Right cardiac atrium (tissue), 5 donors: ENCODE results near the gene CHN2. TPM values are rescaled to one million over a fixed set of nuclear protein-coding genes. Genes with fewer than 3 reads are reported as not detected.

ENCODE experiments used
- ATAC-seq, 2 donors: fragments of 200-7000 bp; cut with Tn5 transposase; one replicate each; pipeline versions ENCODE4 v1.8.0 to v1.9.1; 2020; ENCODE audit warnings: moderate library complexity in 2 of 2, mild to moderate bottlenecking in 1 of 2
- DNase-seq, 3 donors: peaks; one replicate each; pipeline ENCODE4 v3.0.0-alpha.2; 2020
- H3K27ac ChIP-seq: one replicate; pipeline ENCODE4 v1.5.1; 2013; ENCODE audit warnings: mild to moderate bottlenecking, low read length, control low read depth, moderate library complexity
- H3K27me3 ChIP-seq: one replicate; pipeline ENCODE4 v1.6.1; 2013; ENCODE audit not compliant: control insufficient read depth, insufficient read depth
- H3K4me1 ChIP-seq: one replicate; pipeline ENCODE4 v1.6.1; 2013; ENCODE audit warnings: low read length; ENCODE audit not compliant: control insufficient read depth, insufficient read depth
- H3K4me3 ChIP-seq: one replicate; pipeline ENCODE4 v1.5.1; 2013; ENCODE audit warnings: low read length, control low read depth
- H3K9me3 ChIP-seq: one replicate; pipeline ENCODE4 v1.6.1; 2013; ENCODE audit warnings: low read length; ENCODE audit not compliant: control insufficient read depth
- WGBS: extraction: QIAGEN DNeasy Blood & Tissue Kit; methylation state at CpG from one replicate; pipeline ENCODE4 v1.1.7; 2013; 5-methylcytosine and 5-hydroxymethylcytosine counted together
- intact Hi-C, 4 donors: fragments of 100-400 bp; cut with DNase I; formaldehyde crosslinking; loops; one replicate each; pipeline versions ENCODE4 v1.11.0 to v1.14.0; 2022 to 2023
- polyA plus RNA-seq: library from polyadenylated mRNA; stranded (reverse); fragments of 200-250 nt; gene quantifications from one replicate; pipeline ENCODE4 v1.2.3, GENCODE V29; 2013
- total RNA-seq, 4 donors: library from RNA; stranded (reverse); fragmentation: NEBNext Ultra II Directional; extraction: Animal tissue kit (Norgen Biotek cat#: 25700); gene quantifications; one replicate each; pipeline ENCODE4 v1.2.1, GENCODE V29; 2021
- donor health status: healthy with polysubstance abuse.
- donor health status: DM: no; HTN: yes; CAD: no.
- donor health status: DM: no; HTN: no; CAD: no.
- donor health status: DM: no; HTN: yes; CAD: no; lungs with severe emphysema.
- donor health status: DM: yes; HTN: yes; CAD: no.

CHN2 gene
- total and polyA plus RNA-seq, 5 donors, result 2.0 to 6.4 (median 4.3) TPM

GRCh38 chr7:29328045-29328444 is 133.5 kb downstream of the CHN2 start:
- WGBS, result 39% methylated on average over 5 of the region's 5 CpGs
- intact Hi-C loops, result no loop called here
- H3K27ac ChIP-seq, result no peak overlapping the region
- no peaks in the 10 kb centered on the region for H3K9me3 ChIP-seq
- DNase-seq (no peak), ATAC-seq (no peak)
- H3K4me3 ChIP-seq, result no peak overlapping the region
- no peaks in the 10 kb centered on the region for H3K27me3 ChIP-seq
- H3K4me1 ChIP-seq, result no peaks in the 10 kb centered on the region

GRCh38 chr7:29328811-29329210 is 134.2 kb downstream of the CHN2 start:
- H3K27me3 ChIP-seq, result no peaks in the 10 kb centered on the region
- H3K4me1 ChIP-seq, result no peaks in the 10 kb centered on the region
- no peak overlapping the region for H3K4me3 ChIP-seq
- no peak for DNase-seq
- no peak overlapping the region for H3K27ac ChIP-seq
- no peaks in the 10 kb centered on the region for H3K9me3 ChIP-seq
- intact Hi-C loops, result no loop called here
- WGBS, result 72% methylated on average over 2 of the region's 2 CpGs
- ATAC-seq, result no peak

- Histone ChIP-seq H3K4me3 (no peak overlapping the region), H3K27ac (no peak overlapping the region), H3K4me1 (no peaks in the 10 kb centered on the region), H3K9me3 (no peaks in the 10 kb centered on the region), H3K27me3 (no peaks in the 10 kb centered on the region)
- WGBS, result 69% methylated on average over 3 of the region's 3 CpGs
- no peak for DNase-seq
- no peak for ATAC-seq
- intact Hi-C loops, result no loop called here
Measured at GRCh38 chr7:29329686-29330085, 135.1 kb downstream of the CHN2 start.

- DNase-seq (no peak), ATAC-seq (no peak)
- WGBS, result 88% methylated on average over 5 of the region's 5 CpGs
- Histone ChIP-seq H3K4me1 (no peaks in the 10 kb centered on the region), H3K4me3 (no peak overlapping the region), H3K27me3 (no peaks in the 10 kb centered on the region), H3K27ac (no peak overlapping the region), H3K9me3 (no peaks in the 10 kb centered on the region)
- intact Hi-C loops, result no loop called here
Measured at GRCh38 chr7:29330136-29330535, 135.6 kb downstream of the CHN2 start.

- Histone ChIP-seq H3K4me1 (no peaks in the 10 kb centered on the region), H3K9me3 (no peaks in the 10 kb centered on the region), H3K27ac (no peak overlapping the region), H3K4me3 (no peak overlapping the region), H3K27me3 (no peaks in the 10 kb centered on the region)
- ATAC-seq (no peak), DNase-seq (no peak)
- 68% methylated on average over 7 of the region's 7 CpGs for WGBS
- intact Hi-C loops, result no loop called here
Measured at GRCh38 chr7:29331163-29331562, 136.6 kb downstream of the CHN2 start.

- no peak for ATAC-seq
- WGBS, result 71% methylated on average over 14 of the region's 14 CpGs
- Histone ChIP-seq H3K4me1 (no peaks in the 10 kb centered on the region), H3K4me3 (no peak overlapping the region), H3K27ac (no peak overlapping the region), H3K27me3 (no peaks in the 10 kb centered on the region), H3K9me3 (no peaks in the 10 kb centered on the region)
- peak in 1 of 3 donors; percentile 55 for DNase-seq
- intact Hi-C loops, result no loop called here
Measured at GRCh38 chr7:29332042-29332811, 137.7 kb downstream of the CHN2 start.

- H3K27ac ChIP-seq, result no peak overlapping the region
- H3K27me3 ChIP-seq, result no peaks in the 10 kb centered on the region
- ATAC-seq (no peak), DNase-seq (no peak)
- H3K9me3 ChIP-seq, result no peaks in the 10 kb centered on the region
- intact Hi-C loops, result no loop called here
- H3K4me1 ChIP-seq, result no peaks in the 10 kb centered on the region
- no peak overlapping the region for H3K4me3 ChIP-seq
- 83% methylated on average over 14 of the region's 14 CpGs for WGBS
Measured at GRCh38 chr7:29332875-29333855, 138.6 kb downstream of the CHN2 start.

- ATAC-seq, result no peak
- intact Hi-C loops, result no loop called here
- no peak overlapping the region for H3K4me3 ChIP-seq
- 83% methylated on average over 6 of the region's 6 CpGs for WGBS
- H3K4me1 ChIP-seq, result no peaks in the 10 kb centered on the region
- DNase-seq, result no peak
- H3K27ac ChIP-seq, result no peak overlapping the region
- H3K9me3 ChIP-seq, result no peaks in the 10 kb centered on the region
- H3K27me3 ChIP-seq, result no peaks in the 10 kb centered on the region
Measured at GRCh38 chr7:29335188-29336083, 140.9 kb downstream of the CHN2 start.

GRCh38 chr7:29337546-29338116 is 143.1 kb downstream of the CHN2 start:
- no peak for DNase-seq
- no peak overlapping the region for H3K4me3 ChIP-seq
- ATAC-seq, result peak in 1 of 2 donors; percentile 53
- no peaks in the 10 kb centered on the region for H3K9me3 ChIP-seq
- no peaks in the 10 kb centered on the region for H3K4me1 ChIP-seq
- WGBS, result 29% methylated on average over 4 of the region's 4 CpGs
- no peaks in the 10 kb centered on the region for H3K27me3 ChIP-seq
- no peak overlapping the region for H3K27ac ChIP-seq
- intact Hi-C loops, result no loop called here

GRCh38 chr7:29340696-29341095 is 146.1 kb downstream of the CHN2 start:
- DNase-seq, result no peak
- H3K9me3 ChIP-seq, result no peaks in the 10 kb centered on the region
- no peaks in the 10 kb centered on the region for H3K27me3 ChIP-seq
- H3K27ac ChIP-seq, result no peak overlapping the region
- no peak for ATAC-seq
- no peaks in the 10 kb centered on the region for H3K4me1 ChIP-seq
- WGBS, result 86% methylated on average over 8 of the region's 8 CpGs
- no peak overlapping the region for H3K4me3 ChIP-seq
- intact Hi-C loops, result loop anchor here in 1 of 4 donors (10.0 kb wide), 1 partner anchor 156 kb away; no protein-coding TSS in a partner anchor
